ENCODE measurements around the gene ZNF23.

ZNF23 gene

DNA sequence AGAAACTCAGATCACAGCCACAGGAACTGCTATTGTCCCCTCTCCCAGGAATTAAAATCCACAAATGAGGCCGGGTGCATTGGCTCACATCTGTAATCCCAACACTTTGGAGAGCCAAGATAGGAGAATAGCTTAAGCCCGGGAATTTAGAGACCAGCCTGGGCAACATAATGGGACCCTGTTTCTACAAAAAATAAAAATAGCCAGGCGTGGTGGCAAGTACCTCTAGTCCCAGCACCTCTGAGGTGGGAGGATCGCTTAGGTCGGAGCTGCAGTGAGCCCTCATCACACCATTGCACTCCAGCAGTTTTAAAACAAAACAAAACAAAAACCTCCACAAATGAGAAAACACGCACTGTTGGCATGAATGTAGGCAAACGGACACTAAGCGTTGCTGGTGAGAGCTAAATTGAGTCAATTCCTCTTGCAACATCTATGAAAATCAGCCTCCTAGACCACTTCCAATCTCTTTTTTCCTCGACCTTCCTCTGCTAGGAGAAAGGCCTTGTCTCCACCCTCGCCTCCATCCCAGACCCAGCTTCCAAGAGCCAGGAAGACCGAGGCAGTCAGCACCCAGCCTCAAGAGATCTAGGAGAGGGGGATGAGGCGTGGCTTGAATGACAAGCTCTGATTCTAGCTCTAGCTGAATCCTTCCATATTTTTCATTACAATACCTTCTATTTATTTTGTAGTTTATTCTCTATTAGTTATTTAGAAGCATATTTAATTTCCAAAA, 35.0 kb downstream of the ZNF23 start:
- no peak for DNase-seq (ENCODE audit: low read depth in 2 of 2)

DNA sequence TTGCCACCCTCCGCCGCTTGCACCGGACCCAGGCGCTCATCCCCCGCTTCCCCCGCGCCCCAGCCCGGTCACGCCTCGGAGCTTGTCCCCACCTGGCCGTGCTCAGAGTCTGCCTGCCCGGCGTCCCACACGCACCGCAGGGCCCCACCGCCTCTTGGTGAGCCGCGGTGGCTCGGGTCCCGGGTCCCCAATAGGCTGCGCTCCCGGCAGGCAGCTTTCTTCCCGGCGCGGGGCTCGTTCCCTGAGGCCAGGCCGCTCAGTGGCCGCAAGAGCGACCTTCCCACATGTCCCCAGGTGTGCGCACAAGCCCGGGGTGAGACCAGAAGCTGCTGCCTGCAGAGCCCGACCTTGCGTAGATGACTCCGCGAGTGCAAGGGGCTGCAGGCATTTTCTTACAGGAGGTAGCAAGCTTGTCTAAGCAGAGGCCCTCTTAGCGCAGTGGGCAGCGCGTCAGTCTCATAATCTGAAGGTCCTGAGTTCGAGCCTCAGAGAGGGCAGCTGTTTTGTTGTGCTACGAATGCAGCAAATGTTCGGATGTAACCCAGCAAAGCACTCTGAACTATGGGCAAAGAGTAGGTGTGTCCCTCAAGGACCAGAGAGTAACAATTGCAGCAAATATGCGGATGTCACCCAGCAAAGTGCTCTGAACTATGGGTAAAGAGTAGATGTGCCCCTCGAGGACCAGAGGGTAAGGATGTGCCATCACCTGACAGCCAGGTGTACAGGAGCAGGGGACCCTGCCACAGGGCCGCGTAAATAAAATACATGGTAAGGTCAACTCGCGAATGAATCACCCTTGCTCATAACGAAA, 35.8 kb downstream of the ZNF23 start:
- peak; percentile 17 to 21 for DNase-seq (ENCODE audit: low read depth in 2 of 2)

DNA sequence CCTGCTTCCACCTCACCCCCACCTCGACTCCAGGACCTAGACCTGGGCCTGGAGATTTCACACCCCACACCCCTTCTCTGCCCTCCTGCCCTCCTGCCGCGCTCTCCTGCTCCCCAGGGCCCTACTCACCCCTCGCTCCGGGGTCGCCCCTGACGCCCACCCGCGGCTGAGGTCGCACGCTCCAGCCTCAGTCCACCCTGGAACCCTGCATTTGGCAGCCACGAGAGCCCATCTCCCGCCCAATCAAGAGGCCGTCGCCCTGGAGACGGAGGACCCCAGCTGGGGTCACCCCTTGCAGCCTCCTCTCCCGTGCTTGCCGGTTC, 36.3 kb downstream of the ZNF23 start:
- DNase-seq (ENCODE audit: low read depth in 2 of 2): no peak

DNA sequence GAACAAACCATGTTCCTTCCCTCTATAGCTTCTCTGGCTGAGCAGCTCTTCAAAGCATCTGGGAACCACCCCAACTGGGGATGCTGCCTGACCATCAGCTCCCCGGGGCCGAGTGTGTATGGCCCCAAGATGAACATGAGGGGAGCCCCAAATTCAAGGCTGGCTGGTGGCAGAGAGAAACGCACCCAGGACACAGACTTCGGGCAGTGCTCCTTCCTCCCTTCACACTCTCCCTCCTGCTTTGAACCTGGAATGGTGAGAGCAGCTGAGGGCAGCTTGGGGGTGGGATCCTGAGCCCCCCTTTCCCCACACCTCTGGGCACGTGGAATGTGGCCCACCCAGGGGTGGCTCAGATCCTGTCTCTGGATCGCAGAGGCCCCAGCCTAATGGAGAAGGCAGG, 37.4 kb downstream of the ZNF23 start:
- DNase-seq (ENCODE audit: low read depth in 2 of 2): no peak

DNA sequence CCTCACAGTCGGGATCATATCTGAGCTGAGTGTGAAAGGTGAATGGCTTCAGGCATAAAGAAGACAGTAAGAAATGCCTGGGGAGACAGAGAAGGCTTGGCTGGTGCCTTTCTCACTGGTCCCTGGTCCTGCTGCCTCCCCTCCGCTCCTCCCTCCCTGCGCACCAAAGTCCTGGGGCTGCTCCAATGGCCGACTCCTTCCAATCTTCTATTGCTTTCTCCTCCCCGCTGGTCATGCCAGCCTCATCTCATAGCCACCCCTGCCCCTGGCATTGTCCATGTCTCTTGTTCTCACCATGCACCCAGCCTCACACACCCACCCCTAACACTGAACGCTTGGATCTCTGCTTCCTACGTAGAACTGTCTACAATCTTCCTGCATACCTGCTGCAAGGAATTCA, 38.2 kb downstream of the ZNF23 start:
- no peak for DNase-seq (ENCODE audit: low read depth in 2 of 2)

DNA sequence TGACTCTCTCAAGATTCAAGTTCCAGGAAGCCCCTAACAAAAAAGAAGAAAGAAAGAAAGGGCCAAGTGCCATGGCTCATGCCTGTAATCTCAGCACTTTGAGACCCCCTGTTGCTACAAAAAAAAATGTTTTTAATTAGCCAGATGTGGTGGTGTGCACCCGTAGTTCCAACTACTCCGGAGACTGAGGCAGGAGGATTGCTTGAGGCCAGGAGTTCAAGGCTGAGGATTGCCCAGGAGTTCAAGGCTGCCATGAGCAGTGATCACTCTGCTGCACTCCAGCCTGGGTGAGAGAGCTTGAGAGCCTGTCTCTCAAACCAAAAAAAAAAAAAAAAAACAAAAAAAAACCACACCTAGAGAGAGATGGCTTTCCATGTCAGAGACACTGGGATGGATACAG, 39.0 kb downstream of the ZNF23 start:
- no peak for DNase-seq (ENCODE audit: low read depth in 2 of 2)

DNA sequence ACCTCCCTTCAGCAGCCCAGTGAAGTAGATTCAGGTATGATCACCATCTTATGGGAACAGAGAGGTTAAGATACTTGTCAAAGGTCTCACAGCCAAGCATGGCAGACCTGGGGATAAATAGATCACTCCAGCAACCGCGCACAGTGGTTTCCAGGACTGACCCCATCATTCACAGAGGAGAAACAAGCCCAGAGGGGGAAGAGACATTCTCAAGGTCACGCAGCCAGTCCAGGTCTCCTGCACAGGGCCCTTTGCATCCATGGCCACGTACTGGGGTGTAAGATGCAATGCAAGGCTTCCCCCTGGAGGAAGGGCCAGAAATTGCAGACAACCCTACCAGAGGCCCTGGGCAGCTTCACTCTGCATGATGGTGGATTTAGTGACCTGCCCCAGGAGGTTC, 40.1 kb downstream of the ZNF23 start:
- DNase-seq (ENCODE audit: low read depth in 2 of 2): peak in 1 of 2 donors; percentile 10

DNA sequence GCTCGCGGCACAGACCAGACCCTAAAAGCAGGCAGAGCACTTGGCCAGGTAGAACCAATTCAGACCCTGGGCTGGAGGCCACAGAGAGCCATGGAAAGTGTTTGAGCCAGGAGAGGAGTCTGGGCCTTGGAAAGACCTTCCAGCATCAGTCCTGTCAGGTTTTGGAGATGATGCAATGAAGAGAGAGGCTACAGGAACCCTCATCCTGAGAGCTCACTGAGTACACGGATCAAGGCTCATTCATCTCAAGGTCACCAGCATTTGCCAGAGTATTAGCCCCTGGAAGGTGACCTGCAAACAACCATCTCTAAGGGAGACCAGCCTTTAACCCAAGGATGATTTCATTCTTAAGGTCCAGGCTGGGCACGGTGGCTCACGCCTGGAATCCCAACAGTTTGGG, 48.0 kb downstream of the ZNF23 start:
- no peak for DNase-seq (ENCODE audit: low read depth in 2 of 2)

DNA sequence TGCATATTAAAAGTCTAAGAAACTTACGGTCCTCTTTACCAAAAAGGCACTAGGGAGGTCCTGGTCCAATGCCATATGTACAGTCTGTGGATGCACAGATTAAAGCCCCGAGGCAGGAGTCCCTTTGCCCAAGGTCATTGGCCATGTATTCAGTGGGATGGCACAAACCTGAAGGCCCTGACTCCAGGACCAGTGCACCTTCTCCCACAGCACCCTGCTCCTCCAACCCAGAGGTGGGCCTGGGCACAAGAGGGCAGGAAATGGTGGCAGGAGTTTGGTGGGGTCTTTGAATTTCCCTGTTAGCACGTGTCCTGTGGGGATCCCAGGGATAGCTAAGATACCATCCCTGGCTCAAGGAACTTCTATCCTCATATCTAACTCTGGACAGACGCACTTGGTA, 48.7 kb downstream of the ZNF23 start:
- DNase-seq (ENCODE audit: low read depth in 2 of 2): no peak

DNA sequence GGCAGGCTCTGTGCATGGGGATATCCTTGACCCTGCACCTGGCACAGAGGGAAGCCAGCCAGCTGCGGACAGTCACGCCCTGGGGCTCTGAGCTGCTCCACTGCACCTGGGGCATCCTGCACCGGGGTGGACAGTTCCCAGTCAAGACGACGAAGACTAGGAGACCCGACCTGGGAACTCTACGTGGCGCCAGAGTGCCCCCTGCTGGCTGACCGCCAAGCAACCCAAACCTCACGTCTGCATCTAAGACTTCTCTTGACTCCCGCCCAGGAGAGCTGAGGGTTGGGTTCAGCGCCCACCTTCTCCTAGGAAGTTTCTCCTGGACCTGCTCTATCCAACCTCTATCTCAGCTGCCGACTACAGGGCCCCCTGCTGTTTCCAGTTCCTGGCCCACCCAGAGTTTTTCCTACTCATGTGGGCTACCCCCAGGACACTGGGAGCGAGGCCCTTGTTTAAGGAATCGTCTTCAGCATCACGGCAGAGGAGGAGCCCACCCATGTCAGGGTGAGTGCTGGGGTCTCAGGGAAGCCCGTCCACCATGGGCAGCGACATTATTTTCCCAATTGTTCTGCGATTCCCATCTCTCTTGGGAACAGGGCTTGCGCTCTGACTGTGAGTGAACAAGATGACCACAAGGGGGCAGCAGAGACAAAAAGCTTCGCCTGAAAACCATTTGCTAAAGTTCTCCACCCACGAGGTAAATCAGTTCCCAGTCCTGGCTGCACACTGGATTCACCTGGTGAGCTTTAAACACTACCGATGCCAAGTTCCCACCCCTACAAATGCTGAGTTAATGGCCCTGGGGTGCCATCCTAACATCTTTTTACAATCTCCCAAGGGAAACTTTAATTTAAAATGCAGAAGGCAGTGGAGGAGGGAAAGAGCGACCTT, 49.5 kb downstream of the ZNF23 start:
- peak; percentile 30 to 56 for DNase-seq (ENCODE audit: low read depth in 2 of 2)

DNA sequence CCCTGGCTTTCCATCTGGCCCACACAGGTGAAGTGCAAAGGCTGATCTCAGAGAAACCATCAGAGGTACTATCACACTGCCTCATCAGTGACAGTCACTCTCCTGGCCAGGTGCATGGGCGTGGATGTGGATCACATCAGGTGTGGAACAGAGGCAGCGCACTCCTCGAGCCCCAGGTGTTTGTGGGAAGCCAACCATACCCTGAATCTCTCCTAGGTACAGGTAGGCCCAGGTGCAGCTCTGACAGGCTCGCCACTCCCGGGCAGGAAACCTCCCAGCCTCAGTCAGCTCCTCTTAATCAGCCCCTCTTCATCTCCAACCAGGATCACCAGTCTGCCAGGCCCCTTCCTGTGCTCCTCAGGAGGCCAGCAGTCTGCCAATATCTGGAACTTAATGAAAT, 51.9 kb downstream of the ZNF23 start:
- DNase-seq (ENCODE audit: low read depth in 2 of 2): no peak

DNA sequence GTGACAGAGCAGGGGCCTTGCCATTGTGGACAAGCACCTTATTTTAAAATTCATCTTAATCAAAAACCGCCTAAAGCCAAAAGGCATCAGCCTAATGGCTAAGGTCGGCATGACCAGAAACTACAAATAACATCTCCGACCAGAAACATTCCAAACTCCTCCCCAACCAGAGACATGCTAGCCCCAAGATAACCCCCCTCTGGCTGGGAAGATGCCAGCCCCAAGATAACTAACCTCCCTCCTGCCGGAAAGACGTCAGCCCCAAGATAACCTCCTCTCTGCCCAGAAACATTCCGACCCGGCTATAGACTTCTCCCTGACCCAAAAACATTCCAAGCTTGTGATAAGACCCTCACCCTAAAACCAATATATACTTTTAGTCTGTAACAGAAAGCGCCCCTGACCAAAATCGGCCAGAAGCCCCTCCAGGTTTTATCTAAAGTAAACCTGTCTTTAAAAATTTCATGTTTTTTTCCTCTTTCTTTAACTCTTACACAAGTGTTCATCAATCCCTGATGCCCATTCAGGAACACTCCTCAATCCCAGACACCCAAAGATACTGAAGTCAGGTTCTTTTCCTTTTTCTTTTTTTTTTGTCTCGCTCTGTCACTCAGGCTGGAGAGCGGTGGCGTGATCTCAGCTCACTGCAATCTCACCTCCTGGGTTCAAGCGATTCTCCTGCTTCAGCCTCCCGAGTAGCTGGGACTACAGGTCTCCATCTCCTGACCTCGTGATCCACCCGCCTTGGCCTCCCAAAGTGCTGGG, 52.9 kb downstream of the ZNF23 start:
- no peak for DNase-seq (ENCODE audit: low read depth in 2 of 2)

DNA sequence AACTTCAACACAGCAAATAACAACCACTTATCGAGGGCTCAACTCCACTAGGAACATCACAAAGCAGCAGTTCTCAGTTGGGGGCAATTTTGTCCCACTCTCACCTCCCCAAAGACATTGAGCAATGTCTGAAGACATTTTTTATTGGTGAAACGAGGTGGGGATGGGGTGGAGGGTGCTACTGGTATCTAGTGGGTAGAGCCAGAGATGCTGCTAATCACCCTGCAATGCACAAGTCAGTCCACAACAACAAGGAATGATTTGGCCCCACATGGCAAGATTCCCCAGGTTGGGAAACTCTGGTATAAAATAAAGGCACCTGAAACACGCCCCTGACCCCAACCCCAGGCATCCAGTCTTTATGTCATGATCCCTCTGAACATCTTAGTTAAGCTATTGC, 53.5 kb downstream of the ZNF23 start:
- DNase-seq (ENCODE audit: low read depth in 2 of 2): no peak

DNA sequence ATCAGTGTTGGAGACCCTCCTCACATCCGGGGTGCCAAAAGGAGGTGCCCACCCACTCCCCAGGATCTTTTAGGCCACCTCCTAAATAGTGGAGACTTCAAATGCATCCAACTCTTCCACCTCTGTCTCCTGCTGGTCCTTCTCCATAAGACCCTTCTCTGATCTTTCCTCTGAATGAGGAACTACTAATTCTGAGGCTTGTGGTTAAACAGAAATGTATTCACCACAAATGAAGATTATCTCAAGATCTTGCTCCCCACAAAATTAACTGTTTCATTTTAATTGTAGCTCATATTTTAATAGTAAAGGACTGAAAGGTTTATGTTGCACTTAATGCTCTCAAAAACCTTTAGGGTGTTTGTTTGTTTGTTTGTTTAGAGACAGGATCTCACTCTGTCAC, 54.3 kb downstream of the ZNF23 start:
- DNase-seq (ENCODE audit: low read depth in 2 of 2): no peak

DNA sequence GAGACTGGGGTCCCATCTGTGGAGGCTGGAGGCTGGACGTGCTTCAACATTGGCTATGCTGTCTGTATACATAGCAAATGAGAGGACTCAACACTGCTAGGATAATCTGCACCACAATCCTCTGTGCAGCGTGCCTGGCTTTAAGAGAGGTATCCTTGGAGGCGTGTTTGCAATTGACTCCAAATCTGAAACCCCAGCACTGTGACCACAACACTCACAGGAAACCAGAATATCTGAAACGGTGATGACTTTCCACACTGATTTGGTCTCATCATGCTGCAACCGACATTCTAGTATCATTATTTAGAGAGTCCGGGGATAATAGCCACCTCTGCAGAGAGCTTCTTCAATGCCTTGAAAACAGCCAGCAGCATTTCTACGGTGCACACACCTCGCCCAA, 55.3 kb downstream of the ZNF23 start:
- no peak for DNase-seq (ENCODE audit: low read depth in 2 of 2)

DNA sequence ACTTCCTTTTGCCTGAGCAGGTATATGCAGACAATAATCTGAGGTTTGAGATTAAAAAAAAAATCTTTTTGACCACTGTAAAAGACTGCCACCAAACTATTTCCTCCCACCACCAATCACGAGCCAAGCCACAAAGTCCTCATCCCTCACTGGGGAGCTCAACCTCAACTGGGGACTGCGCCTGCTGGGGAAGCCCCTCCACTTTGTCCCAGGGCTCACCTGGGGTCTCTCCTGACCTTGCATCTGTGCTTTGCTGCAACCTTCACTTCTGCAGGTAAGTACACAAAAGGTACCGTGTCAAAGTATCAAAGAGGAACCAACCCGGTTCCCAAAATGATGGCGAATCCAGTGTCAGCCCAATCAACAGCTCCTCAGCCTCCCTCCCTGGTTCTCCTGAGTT, 55.7 kb downstream of the ZNF23 start:
- no peak for DNase-seq (ENCODE audit: low read depth in 2 of 2)

DNA sequence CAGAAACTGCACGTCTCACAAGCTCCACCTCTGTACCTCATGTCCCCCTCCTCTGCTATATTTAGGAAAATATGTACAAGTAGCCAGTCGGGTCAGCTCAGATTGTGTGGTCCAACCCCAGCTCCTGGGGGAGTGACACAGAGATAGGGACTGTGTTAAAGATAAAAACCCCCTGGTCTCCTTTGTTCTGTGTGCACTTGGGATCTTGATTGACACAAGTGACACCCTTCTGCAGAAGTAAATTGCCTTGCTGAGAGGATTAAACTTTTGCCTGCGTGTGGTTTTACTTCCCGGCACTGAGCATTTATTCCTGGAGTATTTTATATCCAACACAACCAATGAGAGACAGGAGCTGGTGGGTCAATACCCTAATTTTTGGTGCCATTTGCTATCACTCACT, 57.7 kb downstream of the ZNF23 start:
- no peak for DNase-seq (ENCODE audit: low read depth in 2 of 2)

DNA sequence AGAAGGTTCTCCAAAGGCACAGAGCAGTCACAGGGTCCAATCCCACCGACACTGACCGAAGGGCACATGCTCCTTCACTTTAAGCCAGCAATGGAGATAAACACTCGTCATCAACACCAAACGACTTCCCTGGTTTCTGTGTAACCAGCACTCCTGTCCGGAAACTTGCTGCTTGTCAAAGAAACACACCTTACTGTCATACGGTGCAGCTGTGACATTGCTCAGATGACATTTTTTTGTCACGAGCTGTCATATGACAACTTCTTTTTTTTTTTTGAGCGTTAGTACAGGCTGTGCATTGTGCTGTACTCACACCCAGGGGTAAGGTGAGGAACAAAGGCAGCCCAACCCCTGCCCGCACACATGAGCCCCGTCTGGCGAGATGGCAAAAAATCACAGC, 59.4 kb downstream of the ZNF23 start:
- no peak for DNase-seq (ENCODE audit: low read depth in 2 of 2)

DNA sequence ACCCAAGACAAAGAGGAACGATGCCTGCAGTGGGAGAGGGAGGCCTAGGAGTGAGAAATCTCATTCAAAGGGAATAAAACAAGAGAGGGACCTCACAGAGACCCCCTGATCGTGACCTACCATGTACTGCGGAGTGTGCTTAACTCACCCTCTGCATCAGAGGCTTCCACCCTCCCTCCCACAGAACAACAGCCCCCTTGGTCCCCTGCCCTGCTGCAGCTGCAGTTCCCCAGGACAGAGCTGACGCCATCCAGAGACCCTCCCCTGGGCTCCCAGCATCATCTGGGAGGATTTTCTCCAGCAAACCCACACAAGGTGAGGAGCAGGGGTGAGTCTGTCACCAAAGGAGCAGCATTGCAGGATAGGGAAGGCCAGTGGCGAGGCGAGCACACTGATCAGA, 60.0 kb downstream of the ZNF23 start:
- no peak for DNase-seq (ENCODE audit: low read depth in 2 of 2)

DNA sequence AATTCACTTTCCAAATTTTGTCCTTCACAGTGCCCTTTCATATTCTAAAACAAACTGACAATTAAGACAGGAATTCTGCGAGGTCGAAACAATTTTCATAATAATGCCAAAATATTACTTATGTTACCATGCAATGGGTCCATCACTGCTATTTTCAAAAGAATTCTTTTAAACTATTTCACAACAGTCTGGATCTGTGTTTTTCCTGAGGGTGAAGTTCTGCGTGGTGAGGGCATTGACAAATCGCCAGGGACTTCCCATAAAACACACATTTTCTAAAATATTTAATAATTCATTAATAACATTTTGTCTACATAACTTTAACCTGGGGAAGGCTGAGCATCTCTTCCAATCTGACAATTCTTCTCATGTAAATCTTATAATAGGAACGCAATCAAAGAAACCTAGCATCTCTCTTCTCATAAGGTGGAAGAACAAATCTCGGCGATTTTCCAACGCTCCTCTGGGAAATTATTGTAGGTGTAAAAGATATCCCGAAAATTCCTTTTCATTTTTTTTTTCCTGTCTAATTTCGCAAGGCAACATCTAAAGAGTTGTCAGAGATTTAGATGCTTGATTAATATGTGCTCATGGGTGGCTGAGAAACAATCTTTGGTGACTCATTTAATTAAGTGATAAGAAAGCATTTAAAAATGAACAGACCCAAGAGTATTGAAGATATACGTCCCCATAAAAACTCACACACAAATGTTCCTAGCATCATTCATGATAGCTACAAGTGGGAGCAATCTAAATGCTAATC, 62.1 kb downstream of the ZNF23 start:
- DNase-seq (ENCODE audit: low read depth in 2 of 2): no peak
